CD4-positive, alpha-beta T cell treated with Interleukin-2 at 100 ng/mL for 4 hours (primary cell): ENCODE results near the gene TRAPPC12.
"Not testable (repeated sequence)": the region's sequence is repeated elsewhere in the genome, so short reads cannot be mapped to it uniquely, and the experiment has no call there.

ENCODE experiments used
- DNase-seq: peaks from one replicate; pipeline ENCODE4 v3.0.0-alpha.2; 2020; ENCODE audit warnings: low spot score

TRAPPC12 gene

DNA sequence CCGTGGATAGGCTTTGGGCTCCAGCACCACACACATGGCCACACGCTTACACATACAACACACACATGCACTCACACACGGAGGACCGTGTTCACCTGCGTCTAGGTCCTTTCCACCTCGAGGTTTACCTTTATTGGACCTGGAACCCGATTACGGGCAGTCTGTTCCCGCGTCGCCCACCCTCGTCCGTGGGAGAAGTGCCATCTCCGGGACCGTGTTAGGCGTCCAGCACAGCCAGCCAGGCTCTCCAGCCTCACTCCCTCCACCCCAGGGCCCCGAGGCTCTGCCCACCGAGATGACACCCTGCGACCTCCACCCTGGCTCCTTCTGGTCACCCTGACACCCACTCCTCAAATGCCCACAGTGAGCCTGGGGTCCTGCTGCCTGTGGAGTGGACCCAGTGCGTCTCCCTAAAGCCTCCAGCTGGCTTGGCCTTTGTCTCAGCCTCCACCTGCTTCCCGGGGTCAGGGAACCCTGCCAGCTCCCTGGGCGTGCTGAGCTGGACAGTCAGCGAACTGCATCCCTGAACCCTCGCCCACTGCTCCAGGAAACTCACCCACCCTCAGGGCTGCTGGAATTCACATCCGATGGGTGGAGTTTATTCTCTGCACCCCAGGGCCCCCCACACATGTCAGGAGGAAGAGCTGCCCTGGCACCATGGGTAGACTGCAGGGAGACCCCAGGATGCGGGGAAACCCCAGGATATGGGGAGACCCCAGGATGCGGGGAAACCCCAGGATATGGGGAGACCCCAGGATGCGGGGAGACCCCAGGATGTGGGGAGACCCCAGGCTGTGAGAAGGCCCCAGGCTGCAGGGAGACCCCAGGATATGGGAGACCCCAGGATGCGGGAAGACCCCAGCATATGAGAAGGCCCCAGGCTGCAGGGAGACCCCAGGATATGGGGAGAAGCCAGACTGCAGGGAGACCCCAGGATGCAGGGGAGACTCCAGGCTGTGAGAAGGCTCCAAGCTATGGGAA is 106.8 kb downstream of the TRAPPC12 start:
- no peak for DNase-seq

DNA sequence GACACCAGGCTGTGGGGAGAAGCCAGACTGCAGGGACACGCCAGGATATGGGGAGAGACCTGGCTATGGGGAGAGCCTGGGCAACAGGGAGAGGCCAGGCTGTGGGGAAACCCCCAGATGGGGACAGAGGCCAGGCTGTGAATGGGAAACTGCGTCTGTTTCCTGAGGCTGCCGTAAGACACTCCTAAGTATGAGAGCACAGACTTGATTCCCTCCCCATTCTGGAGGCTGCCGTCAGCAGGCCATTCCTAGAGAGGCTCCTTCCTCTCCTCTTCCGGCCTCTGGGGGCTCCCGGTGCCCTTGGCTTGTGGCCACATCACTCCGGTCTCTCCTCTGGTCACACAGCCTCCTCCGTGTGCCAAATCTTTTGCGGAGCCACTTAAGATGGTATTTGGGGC is 107.5 kb downstream of the TRAPPC12 start:
- DNase-seq, result no peak

DNA sequence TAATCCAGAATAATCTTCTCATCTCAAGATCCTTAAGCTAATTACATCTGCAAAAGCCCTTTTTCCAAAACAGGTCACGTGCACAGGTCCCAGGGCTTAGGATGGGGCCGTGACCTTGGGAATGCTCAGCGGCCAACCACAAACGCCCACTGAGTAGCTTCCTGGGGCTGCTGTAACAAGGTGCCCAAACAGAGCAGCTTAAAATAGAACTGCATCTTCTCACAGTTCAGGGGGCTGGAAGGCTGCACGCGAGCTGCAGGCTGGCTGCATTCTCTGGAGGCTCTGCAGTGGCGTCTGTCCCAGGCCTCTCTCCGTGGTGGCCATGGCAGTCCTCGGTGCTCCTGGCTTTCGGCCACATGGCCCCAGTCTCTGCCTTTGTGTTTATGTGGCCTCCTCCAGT is 107.9 kb downstream of the TRAPPC12 start:
- no peak for DNase-seq

DNA sequence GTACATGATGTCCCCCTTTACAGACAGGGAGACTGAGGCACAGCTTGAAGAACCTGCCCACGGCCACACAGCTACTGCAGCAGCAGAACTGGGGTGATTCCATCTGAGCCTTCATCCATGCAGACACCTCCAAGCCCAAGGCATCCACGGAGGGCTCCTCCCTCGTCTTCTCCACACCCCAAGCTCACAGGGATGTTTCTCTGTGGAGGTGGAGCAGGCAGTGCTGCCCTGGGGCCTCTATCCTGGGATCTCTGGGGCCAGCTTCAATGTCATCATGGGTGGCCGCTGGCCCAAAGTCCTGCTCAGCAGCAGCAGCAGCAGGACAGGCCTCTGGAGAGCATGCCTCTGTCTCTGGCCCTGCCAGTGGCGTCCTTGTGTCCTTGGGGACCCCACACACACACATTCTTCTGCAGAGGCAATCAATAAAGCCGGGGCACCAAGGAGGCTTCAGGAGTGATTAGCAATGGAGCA is 108.6 kb downstream of the TRAPPC12 start:
- DNase-seq, result no peak

DNA sequence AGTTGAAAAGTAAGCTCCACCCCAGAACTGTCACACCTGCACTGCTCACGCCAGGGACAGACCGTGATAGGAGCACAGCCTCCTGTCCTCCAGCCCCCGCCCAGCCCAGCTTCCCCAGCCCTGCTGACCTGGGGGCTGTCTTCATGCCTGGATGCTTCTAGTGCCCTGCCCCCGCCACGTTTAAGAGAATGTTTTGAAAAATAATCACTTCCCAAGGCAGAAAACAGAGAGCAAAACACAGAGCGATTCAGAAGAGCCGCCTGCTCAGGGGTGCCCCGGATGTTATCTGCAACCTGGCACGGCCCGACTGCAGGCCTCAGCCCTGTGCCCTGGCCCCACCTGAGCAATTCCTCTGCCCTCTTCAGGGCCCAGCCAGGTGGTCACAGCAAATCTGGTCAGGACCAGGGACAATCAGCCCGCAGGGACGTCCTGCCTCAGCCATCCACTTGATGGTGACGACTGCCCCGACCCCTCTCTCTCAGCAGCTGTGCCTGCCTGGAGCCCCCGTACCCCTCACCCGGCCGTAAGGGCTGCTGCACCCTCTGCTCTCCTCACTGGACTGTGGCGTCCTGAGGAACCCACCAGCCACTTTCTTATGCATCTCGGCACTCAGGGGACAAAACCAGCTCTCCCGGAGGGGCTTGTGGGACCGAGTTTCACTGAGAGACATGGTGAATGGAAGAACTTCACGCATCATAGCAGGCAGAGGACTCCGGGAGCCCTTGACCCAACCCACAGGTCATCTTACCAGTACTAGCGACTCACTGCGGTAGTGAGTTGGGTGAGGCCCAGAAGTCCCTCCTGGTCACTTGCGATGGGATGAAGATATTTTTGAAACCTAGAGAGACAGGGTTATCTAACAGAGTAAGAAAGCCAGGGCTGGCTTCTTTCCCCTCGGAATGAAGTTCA is 109.6 kb downstream of the TRAPPC12 start:
- no peak for DNase-seq

DNA sequence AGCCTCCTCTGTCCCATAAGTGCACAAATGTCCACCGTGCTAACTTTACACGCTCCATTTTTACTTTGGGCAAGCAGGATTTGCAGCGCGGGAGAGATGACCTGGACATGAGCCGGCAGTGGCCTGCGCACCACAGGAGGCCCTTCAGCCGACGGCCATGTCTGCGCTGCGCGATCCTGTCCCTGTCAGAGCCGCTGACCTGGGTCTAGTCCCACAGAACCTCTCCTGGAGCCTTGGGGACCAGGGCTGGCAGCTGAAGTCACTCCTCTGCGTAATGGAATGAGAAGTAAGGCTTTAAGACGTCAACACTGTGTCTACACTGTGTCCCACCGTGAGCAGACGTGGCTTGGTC is 110.2 kb downstream of the TRAPPC12 start:
- no peak for DNase-seq

DNA sequence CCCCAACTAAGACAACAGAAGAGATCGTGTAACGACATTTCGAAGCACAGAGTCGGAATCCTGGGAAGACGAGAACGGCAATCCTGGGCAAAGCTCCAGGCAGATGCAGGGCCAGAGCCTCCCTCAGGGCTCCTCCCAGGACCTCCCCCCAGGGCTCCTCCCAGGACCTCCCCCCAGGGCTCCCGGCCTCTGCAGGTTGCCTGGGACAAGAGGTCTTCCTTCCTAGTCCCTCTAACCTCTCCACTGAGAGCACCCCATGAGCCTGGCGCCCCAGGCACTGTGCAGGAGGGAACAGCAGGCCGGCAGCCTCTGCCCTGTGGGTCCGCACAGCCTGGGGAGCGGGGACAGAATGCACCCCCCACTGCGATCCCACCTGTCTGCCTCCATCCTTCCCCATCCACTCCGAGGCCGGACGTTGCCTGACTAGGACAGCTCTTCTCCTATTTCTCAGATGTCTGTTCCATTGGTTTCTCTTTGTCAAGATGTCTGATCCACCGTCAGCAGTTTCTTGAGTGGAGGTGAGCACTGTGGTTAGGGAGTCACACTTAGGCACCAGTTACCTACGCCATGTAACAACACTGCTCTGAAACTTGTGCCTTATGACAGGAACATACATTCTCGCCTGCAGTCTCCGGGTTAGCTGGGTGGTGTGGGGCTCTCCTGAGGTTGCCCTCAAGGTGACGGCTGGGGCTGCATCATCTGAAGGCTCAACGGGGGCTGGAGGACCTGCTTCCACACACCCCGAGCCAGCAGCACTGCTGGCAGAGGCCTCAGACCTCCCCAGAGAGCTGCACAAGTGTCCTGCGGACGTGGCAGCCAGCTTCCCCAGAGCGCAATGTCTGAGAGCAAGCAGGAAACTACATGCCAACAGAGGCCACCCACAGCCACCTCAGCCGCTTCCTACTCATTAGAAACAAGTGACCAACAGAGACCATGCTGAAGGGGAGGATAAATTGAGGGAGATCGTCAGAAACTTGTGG is 111.0 kb downstream of the TRAPPC12 start:
- no peak for DNase-seq

DNA sequence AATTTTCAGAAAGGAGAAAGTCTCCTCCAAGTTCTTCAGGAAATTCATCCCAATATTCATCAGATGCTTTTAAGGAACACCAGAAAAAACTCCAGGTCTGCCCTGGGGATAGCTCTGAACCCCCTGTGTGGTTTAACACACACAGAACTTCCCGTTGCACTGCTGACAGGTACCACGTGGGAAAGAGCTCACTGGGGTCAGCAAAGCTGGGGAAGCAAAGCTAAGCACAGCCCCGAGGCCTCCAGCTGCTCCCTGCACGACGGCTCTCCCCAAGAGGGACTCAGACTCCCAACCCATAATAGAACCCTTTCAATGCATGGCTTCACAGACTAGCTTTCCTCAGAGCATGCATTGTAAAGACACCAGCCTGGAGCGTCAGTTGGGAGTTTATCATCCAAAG is 111.8 kb downstream of the TRAPPC12 start:
- no peak for DNase-seq

DNA sequence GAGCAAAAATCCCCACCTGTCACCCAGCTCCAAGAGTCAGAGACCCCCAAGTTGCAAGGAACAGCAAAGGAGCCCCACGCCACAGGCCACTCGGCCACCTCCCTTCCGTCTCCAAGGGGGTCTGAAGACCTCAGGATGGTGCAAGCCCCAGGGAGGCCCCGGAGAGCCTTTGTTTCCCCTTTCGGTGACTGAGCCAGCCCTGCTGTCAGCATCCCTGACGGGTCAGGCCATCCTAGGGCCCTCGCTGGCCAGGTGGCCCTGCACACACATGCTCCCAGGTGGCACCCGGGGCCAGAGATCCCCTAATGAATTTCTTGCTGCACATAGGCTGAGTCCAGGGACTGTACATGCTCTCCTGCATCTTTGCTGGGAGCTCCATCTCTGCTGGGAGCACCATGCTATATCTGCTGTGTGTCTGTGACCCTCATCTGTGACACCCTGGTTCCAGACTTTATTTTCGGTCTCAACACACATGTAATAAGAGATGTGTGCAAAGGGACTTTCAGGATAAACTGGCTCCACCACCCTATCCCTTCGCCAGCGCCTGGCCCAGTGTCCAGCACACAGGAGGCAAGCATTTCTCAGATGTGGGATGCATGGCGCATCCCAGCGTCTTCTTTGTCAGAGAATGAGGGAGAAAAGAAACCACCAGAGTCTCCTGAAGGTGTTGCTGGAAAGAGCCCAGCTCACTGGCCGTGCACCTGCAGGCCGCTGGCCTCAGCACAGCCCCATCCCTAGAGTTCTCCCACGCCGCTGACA is 112.4 kb downstream of the TRAPPC12 start:
- DNase-seq, result no peak

DNA sequence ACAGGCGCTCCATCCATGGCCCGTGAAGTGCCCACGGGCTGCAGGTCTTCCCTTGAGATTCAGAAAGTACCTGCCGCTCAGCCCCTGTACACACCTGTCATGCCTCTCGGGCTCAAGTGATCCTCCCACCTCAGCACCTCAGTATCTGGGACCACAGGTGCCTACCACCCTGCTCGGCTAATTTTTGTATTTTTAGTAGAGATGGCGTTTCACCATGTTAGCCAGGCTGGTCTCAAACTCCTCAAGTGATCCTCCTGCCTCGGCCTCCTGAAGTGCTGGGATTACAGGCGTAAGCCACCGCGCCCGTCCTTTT is 112.9 kb downstream of the TRAPPC12 start:
- not testable (repeated sequence) for DNase-seq

DNA sequence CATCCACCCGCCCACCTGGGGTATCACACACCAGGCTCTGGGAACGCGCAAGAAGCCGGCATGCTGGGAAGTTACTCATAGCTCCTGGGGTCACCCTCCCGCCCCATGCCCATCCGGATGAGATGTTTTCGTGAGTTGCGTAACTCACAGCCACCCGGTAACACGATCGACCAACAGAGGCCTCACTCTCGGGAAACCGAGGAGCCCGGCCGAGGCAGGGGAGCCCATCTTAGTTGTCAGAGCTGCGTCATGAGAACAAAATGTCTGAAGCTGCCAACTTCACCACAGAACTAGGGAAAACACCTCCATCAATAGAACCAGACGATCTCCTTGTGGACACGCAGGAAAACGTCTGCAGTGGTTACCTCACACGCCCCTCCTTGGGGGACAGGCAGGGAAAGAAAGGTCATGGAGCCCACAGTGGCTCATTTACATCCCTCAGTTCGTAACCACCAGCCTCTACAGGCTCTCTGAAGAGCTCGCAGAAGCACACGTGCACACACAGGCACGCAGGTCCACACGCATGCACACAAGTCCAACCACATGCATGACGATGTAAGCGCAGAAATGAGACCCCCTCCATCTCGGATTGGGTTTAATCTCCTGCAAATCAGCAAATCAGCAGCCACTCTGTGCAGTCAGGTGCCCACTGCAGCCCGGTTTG is 113.6 kb downstream of the TRAPPC12 start:
- no peak for DNase-seq

DNA sequence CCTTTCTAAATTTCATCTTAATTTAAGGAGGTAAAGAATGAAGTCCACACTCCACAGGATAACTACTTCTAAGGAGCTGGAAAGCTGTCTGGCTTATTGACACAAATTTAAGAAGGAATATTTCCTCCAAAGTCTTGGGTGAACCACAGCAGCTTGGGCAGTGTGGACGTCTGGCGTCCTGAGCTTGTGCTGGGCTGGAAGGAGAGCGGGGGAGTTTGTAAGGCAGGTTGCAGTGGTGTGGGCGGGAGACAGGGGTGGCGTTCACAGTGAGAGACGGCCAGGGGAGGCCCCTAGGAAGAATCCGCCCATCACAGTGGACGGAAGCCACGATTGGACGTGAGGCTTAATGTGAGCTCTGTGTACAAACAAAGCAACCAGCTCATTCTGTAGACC is 114.1 kb downstream of the TRAPPC12 start:
- DNase-seq, result no peak

DNA sequence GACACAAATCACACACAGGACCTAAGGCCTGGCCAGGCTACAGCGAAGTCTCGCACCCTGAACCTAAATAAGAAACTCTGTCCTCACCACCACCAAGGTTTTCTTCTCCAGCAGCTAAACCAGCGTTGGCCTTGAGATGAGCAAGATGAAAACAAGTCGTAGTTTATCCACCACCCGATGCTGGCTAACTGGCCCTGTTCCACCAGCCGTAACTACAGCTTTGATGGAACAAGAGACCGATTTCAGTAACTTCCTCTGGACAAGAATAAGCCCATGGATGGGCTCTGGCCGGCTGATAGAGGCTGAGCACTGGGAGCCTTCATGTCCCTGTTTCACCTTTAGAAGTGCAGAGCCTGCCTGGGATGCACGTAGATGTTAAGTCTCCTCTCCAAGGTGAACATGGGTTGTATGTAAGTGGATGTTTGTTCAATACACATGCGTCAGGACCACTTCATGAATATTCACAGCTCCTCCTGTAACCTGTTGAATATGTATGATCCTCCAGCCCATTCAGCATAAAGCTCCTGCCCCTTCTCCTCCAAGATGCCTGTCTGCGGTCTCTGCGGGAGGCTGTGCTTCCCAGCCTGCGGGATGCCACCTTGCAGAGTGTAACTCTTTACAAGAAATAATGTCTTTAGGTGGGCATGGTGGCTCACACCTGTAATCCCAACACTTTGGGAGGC is 115.6 kb downstream of the TRAPPC12 start:
- no peak for DNase-seq

DNA sequence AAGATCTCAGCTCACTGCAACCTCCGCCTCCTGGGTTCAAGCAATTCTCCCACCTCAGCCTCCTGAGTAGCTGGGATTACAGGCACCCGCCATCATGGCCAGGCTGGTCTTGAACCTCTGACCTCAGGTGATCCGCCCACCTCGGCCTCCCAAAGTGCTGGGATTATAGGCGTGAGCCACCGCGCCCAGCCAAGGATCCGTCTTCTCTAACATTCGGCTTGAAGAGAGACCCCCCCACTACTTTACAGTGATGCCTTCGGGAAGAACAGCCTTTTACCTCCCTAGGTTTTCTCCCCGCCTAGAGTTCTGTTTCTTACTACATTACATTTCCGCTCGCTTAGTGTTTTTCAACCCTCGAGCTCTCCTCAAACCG is 117.2 kb downstream of the TRAPPC12 start:
- DNase-seq, result not testable (repeated sequence)

DNA sequence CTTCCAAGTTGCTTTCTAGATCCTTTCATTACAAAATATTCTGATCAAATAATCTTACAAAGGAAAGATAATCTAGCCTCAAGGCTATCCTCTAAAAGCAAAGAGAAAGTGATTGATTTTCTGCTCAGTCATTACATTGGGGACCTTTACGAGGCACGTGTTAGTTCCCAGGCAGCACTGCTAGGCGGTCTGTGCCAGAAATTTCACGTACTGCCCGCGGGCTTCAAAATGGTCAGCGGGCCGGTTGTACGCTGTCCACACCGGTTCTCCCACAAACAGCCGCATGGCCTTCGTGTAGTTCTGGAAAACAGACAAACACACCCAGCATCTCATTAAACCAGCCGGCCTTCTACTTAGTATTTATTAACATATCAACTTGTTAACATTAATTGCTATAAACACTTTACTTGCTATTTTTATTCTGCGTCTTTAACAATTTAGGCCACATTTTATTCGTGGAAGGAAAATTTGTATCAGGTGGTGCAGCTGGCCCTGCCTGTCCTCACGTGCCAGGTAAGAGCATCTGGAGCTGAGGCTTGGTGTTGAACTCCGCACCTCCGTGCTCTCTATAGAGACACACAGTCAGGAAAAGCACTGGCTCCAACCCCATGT is 119.4 kb downstream of the TRAPPC12 start:
- DNase-seq, result no peak

DNA sequence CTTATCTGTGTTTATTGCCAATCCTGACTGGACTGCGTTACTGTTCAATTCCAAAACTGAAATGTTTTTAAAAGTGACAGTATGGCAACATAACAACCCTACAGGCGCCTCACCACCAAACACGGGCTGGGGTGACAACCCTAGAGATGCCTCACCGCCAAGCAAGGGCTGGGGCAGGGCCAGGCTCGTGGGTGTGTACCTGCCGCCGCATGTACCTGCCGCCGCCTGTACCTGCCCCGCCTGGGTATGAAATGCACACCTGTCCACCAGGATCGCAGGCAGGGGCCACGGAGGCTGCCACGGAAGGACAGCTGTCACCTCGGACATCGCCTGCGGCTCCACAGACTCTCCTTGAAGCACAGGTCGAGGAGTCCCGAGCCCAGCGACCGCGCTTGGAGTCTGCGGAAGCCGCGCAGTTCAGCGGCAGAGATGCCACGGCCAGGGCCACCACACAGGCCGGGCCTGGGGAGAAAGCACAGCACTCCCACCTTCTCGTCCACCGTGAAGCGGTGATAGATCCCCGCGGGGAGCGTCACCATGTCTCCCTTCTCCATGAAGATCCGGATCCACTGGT is 120.9 kb downstream of the TRAPPC12 start:
- no peak for DNase-seq

DNA sequence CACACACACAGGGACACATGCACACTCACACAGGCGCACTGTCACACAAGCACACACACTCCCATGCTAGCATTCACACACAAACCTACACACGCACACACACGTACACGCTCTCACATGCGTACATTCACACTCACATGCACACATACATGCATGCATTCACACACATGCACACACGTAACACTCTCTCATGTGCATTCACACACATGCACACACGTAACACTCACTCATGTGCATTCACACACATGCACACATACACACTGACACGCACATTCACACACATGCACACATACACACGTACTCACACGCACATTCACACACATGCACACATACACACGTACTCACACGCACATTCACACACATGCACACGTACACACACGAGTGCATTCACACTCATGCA is 123.6 kb downstream of the TRAPPC12 start:
- DNase-seq, result no peak

DNA sequence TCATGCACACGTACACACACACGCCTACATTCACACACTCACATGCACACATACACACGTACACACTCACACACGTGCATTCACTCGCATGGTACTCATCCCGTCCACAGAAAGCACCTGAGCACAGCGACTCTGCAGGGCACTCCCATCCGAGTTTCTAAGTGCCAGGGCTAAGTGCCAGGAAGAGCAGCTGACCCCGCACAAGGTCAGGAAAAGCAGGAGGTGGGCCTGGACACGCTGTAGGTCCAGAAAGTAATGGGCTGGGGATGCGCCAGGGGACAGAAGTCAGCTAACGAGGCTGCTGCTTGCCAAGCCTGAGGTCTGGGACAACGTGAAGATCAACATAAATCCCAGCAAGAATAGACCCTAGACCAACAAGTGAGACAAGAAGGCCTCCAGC is 124.0 kb downstream of the TRAPPC12 start:
- no peak for DNase-seq

DNA sequence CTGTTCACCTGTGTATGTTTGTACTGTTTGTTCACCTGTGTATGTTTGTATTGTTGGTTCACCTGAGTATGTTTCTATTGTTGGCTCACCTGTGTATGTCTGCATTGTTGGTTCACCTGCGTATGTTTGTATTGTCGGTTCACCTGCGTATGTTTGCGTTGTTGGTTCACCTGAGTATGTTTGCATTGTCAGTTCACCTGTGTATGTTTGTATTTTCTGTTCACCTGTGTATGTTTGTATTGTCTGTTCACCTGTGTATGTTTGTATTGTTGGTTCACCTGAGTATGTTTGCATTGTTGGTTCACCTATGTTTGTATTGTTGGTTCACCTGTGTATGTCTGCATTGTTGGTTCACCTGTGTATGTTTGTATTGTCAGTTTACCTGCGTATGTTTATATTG is 125.2 kb downstream of the TRAPPC12 start:
- no peak for DNase-seq
